Naive thymus-derived CD4-positive, alpha-beta T cell (primary cell): ENCODE data around the gene TTC17. TPM values are rescaled to one million over a fixed set of nuclear protein-coding genes. Genes with fewer than 3 reads are reported as not detected.
A peak's percentile ranks its signal among the peaks of the same experiment; 100 is the strongest.

ENCODE experiments used
- ATAC-seq: fragments of 150-1000 bp; cut with Tn5 transposase; 2 replicates; pipeline ENCODE4 v1.10.0; 2021; ENCODE audit warnings: mild to moderate bottlenecking, moderate library complexity
- CTCF ChIA-PET: fragments of 350-600 bp; sonication (Branson Sonifier 250); formaldehyde crosslinking; loops from one replicate; lab custom pipeline; 2021; ENCODE audit warnings: antibody characterized with exemption; lab: Charles Lee
- POLR2A ChIA-PET: fragments of 350-600 bp; sonication (Branson Sonifier 250); formaldehyde crosslinking; loops from one replicate; lab custom pipeline; 2021; ENCODE audit warnings: antibody characterized with exemption, inconsistent platforms; lab: Charles Lee
- DNase-seq, 9 donors: peaks; one replicate each; pipeline versions ENCODE4 v3.0.0 to v3.0.0-alpha.2; 2020 to 2022; ENCODE audit warnings: mixed read lengths in 1 of 9
- H3K27ac ChIP-seq: one replicate; pipeline ENCODE4 v1.7.0; 2013; ENCODE audit warnings: mild to moderate bottlenecking, low read depth, low read length, moderate library complexity
- H3K27me3 ChIP-seq, 2 donors: one replicate each; pipeline ENCODE4 v1.7.0; 2013; ENCODE audit warnings: low read length in 2 of 2, mild to moderate bottlenecking in 2 of 2, moderate library complexity in 2 of 2; ENCODE audit not compliant: control insufficient read depth in 2 of 2, insufficient read depth in 2 of 2
- H3K36me3 ChIP-seq, 3 experiments: 1 replicate in 2 of 3; 2 replicates in 1 of 3; pipeline ENCODE4 v1.7.0; 2013; ENCODE audit warnings: low read length in 3 of 3, mild to moderate bottlenecking in 3 of 3, moderate library complexity in 1 of 3; ENCODE audit not compliant: insufficient read depth in 3 of 3, control insufficient read depth in 2 of 3
- H3K4me1 ChIP-seq, 2 donors: one replicate each; pipeline ENCODE4 v1.7.0; 2013; ENCODE audit warnings: low read length in 2 of 2, mild to moderate bottlenecking in 2 of 2, moderate library complexity in 1 of 2; ENCODE audit not compliant: control insufficient read depth in 2 of 2, insufficient read depth in 2 of 2
- H3K4me3 ChIP-seq: 2 replicates; pipeline ENCODE4 v1.7.0; 2013; ENCODE audit warnings: mild to moderate bottlenecking, low read length
- H3K9me3 ChIP-seq, 3 experiments: 1 replicate in 2 of 3; 2 replicates in 1 of 3; pipeline ENCODE4 v1.7.0; 2013; ENCODE audit warnings: low read length in 3 of 3; ENCODE audit not compliant: control insufficient read depth in 2 of 3
- H3K27ac Mint-ChIP-seq, 9 donors: one replicate each; pipeline ENCODE4 v1.8.0; 2020 to 2022; ENCODE audit warnings: mixed read lengths in 9 of 9, mild to moderate bottlenecking in 8 of 9, moderate library complexity in 5 of 9, inconsistent platforms in 2 of 9
- H3K27me3 Mint-ChIP-seq, 5 donors: one replicate each; pipeline ENCODE4 v1.8.0; 2021 to 2022; ENCODE audit warnings: mixed read lengths in 5 of 5, mild to moderate bottlenecking in 1 of 5
- H3K36me3 Mint-ChIP-seq, 5 donors: one replicate each; pipeline ENCODE4 v1.8.0; 2020 to 2022; ENCODE audit warnings: mixed read lengths in 5 of 5, mild to moderate bottlenecking in 3 of 5, inconsistent platforms in 1 of 5
- H3K4me1 Mint-ChIP-seq, 7 donors: one replicate each; pipeline ENCODE4 v1.8.0; 2020 to 2022; ENCODE audit warnings: mixed read lengths in 7 of 7, mild to moderate bottlenecking in 3 of 7, inconsistent platforms in 1 of 7
- H3K4me3 Mint-ChIP-seq, 10 donors: one replicate each; pipeline ENCODE4 v1.8.0; 2020 to 2022; ENCODE audit warnings: mild to moderate bottlenecking in 10 of 10, mixed read lengths in 10 of 10, moderate library complexity in 6 of 10, inconsistent platforms in 2 of 10
- H3K9me3 Mint-ChIP-seq, 11 donors: one replicate each; pipeline ENCODE4 v1.8.0; 2020 to 2022; ENCODE audit warnings: mixed read lengths in 11 of 11, mild to moderate bottlenecking in 4 of 11, inconsistent platforms in 1 of 11, moderate library complexity in 1 of 11
- intact Hi-C, 2 donors: fragments of 100-400 bp; cut with micrococcal nuclease; formaldehyde crosslinking; loops; one replicate each; pipeline ENCODE4 v1.15.1; 2023
- polyA plus RNA-seq, 2 donors: library from polyadenylated mRNA; unstranded; fragments of 300-500 nt; fragmentation: Illumina TruSeq; gene quantifications; one replicate each; pipeline ENCODE4 v1.2.3, GENCODE V29; 2021
- total RNA-seq, 6 experiments: library from RNA in 5 of 6; stranded (reverse) in 5 of 6; gene quantifications; 1 replicate in 5 of 6; 2 replicates in 1 of 6; pipeline ENCODE4 v1.2.3 and lab custom pipeline; 2021 to 2026

TTC17 gene, protein sequence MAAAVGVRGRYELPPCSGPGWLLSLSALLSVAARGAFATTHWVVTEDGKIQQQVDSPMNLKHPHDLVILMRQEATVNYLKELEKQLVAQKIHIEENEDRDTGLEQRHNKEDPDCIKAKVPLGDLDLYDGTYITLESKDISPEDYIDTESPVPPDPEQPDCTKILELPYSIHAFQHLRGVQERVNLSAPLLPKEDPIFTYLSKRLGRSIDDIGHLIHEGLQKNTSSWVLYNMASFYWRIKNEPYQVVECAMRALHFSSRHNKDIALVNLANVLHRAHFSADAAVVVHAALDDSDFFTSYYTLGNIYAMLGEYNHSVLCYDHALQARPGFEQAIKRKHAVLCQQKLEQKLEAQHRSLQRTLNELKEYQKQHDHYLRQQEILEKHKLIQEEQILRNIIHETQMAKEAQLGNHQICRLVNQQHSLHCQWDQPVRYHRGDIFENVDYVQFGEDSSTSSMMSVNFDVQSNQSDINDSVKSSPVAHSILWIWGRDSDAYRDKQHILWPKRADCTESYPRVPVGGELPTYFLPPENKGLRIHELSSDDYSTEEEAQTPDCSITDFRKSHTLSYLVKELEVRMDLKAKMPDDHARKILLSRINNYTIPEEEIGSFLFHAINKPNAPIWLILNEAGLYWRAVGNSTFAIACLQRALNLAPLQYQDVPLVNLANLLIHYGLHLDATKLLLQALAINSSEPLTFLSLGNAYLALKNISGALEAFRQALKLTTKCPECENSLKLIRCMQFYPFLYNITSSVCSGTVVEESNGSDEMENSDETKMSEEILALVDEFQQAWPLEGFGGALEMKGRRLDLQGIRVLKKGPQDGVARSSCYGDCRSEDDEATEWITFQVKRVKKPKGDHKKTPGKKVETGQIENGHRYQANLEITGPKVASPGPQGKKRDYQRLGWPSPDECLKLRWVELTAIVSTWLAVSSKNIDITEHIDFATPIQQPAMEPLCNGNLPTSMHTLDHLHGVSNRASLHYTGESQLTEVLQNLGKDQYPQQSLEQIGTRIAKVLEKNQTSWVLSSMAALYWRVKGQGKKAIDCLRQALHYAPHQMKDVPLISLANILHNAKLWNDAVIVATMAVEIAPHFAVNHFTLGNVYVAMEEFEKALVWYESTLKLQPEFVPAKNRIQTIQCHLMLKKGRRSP
- 100 to 1,000 TPM in 3 of 5 experiments, 10 to 100 TPM in 2; 85.2 to 132 (median 102) TPM for total RNA-seq
- polyA plus RNA-seq = 10 to 100 TPM; 45.9 to 62.3 TPM
- 183 reads per million, percentile 92 among the genes with 10 or more reads in this experiment for total RNA-seq (lab: John Stamatoyannopoulos, UW)

DNA sequence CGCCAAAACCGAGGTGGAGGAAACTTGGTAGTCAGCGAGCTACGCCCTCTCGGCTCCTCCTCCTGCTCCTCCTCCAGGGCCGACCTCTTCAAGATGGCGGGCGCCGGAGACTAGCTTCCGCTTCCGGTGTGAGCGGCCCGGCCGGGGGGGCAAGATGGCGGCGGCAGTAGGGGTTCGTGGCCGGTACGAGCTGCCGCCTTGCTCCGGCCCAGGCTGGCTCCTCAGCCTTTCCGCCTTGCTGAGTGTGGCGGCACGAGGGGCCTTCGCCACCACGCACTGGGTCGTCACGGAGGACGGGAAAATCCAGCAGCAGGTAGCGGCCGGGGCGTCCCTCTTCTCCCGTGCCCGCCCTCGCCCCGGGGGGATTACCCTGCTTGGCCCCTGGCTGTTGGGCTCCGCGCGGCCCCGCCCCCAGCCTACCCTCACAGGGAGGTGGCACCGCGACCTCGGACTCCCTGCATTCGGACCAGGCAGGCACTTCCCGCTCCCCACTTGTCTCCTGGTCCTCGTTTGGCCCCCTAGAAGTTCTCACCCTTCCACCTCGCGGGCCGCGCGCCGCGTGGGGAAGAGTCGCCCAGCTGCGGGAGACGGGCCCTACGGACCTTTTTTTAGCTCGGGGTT is at the start of gene TTC17:
TSS of gene TTC17 (plus strand) at position 120 of the 621 bp plus-strand sequence. CDS start at position 155, 35 bp downstream.
- H3K4me3 Mint-ChIP-seq = peak within 1 kb of the TSS; percentile 95 to 100 (median 98)
- peak within 1 kb of the TSS; percentile 57 for H3K4me3 ChIP-seq
- intact Hi-C loops = loop anchor here (1.0 to 5.0 kb wide), 12 partner anchors 34 to 1996 kb away; partner anchors contain the start of genes ACCS (in 2 of the 2), ALKBH3 (in 2 of the 2), API5 (in 2 of the 2) and HSD17B12 (in 2 of the 2)

DNA sequence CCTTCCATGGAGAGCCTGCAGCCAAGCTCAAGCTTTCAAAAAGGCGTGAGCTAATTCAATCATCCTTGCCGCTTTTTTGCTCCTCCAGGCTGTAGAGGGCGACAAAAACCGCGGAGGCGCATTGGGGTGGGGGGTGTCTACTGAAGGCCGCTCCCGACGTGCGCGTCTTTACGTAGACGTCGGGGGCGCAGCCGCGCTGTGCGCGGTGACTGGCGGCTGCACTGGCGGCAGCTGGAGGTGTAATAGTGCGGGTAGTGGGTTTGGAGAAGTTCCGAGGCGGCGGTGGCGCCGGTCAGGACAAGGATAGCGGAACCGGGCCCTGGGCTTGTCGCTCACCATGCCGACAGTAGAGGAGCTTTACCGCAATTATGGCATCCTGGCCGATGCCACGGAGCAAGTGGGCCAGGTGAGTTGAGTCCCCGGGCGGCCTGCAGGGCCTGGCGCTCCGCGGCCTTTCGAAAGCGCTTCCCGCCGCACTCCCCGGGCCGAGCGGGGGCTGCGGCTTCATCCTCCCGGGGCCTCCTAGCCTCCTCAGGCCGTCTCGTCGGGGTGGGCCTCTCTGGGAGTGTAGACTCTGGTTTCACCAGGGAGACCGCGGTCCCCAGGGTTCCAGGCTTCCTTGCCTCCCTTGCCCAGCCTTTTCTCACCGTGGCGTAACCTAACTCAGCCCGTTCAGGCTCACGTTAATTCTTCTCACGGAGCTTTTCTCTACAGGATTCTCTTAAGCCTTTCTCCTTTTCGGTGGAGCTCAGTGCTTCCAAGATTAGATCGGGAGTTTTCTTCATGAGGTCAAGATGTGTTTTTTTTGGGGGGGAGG is 46.7 kb upstream of the TTC17 start, which contains the start of gene API5:
TSS of gene API5 (plus strand) at position 206 of the 817 bp plus-strand sequence. CDS start at position 338, 132 bp downstream.
- peak within 1 kb of the TSS; percentile 89 for H3K27ac ChIP-seq
- H3K4me1 ChIP-seq = peaks cover 20 to 25% of the 10 kb centered on the region in 2 donors
- Mint-ChIP-seq H3K9me3 (peaks cover 0 to 3% (median 0%) of the 10 kb centered on the region in 11 donors), H3K36me3 (peaks cover 0 to 3% (median 0%) of the 10 kb centered on the region in 5 donors), H3K27me3 (peaks cover 0 to 2% (median 0%) of the 10 kb centered on the region in 5 donors), H3K4me1 (peaks cover 30 to 56% (median 51%) of the 10 kb centered on the region in 7 donors), H3K27ac (peak within 1 kb of the TSS; percentile 86 to 98 (median 96)), H3K4me3 (peak within 1 kb of the TSS; percentile 90 to 99 (median 98))
- POLR2A ChIA-PET = interaction anchor here (0.9 to 2.7 kb wide), 3 partner anchors 46 to 782 kb away, joined by 3 to 43 read pairs (median 5); partner anchors contain the start of genes HSD17B12 and TTC17
- peak; percentile 79 to 94 (median 92) for DNase-seq
- H3K36me3 ChIP-seq = peaks cover 0 to 6% (median 0%) of the 10 kb centered on the region in 3 experiments
- H3K9me3 ChIP-seq = no peaks in the 10 kb centered on the region
- CTCF ChIA-PET = interaction anchor here (0.9 to 1.3 kb wide), 4 partner anchors 41 to 49 kb away, joined by 3 to 7 read pairs (median 5); partner anchors contain the start of gene TTC17
- intact Hi-C loops = loop anchor here (1.0 to 5.0 kb wide), 13 partner anchors 46 to 1255 kb away; partner anchors contain the start of genes TTC17 (in 2 of the 2), ACCS (in 1 of the 2), ALKBH3 (in 1 of the 2) and CD82 (in 1 of the 2)
- peak within 1 kb of the TSS; percentile 60 for H3K4me3 ChIP-seq
- peak; percentile 99 for ATAC-seq
- H3K27me3 ChIP-seq = no peaks in the 10 kb centered on the region

More for the DNA sequence above, at the start of gene TTC17:
- Mint-ChIP-seq H3K27me3 (no peaks in the 10 kb centered on the region), H3K9me3 (no peaks in the 10 kb centered on the region), H3K4me1 (peaks cover 24 to 60% (median 54%) of the 10 kb centered on the region in 7 donors), H3K27ac (peak within 1 kb of the TSS; percentile 92 to 99 (median 98)), H3K36me3 (peaks cover 3 to 10% (median 6%) of the 10 kb centered on the region in 5 donors)
- DNase-seq = peak; percentile 83 to 94 (median 90)
- ChIA-PET POLR2A (interaction anchor here (0.9 to 3.5 kb wide), 10 partner anchors 8 to 522 kb away, joined by 3 to 43 read pairs (median 3); partner anchors contain the start of genes API5 and HSD17B12), CTCF (interaction anchor here (1.6 kb wide), 1 partner anchor 47 kb away, joined by 7 read pairs; the partner anchor contains the start of gene API5)
- H3K36me3 ChIP-seq = peaks cover 0 to 8% (median 0%) of the 10 kb centered on the region in 3 experiments
- H3K27ac ChIP-seq = peak within 1 kb of the TSS; percentile 88
- no peaks in the 10 kb centered on the region for H3K27me3 ChIP-seq
- peak; percentile 98 for ATAC-seq
- H3K4me1 ChIP-seq = peaks cover 24 to 27% of the 10 kb centered on the region in 2 donors
- no peaks in the 10 kb centered on the region for H3K9me3 ChIP-seq

DNA sequence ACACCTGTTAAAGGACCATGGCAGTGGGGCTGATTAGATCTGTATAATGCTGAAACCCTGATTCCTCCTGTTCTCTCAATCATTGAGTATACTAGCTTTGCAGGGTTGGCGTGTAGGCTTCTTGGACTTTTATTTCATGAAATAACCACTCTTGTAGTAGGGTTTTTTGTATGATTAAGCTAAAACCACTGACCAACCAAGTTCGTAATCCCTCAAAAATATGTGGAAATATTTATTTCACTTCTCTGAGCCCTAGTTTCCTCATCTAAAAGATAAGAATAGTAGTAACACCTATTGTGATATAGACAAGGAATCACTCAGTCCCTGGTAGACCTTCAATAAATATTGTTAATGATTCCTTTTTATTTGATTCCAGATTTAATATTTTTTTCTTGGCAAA is 42.8 kb upstream of the TTC17 start:
- peaks cover 20 to 25% of the 10 kb centered on the region in 2 donors for H3K4me1 ChIP-seq
- peaks cover 0 to 2% (median 0%) of the 10 kb centered on the region in 5 donors for H3K27me3 Mint-ChIP-seq
- DNase-seq = no peak
- H3K9me3 ChIP-seq = no peaks in the 10 kb centered on the region
- H3K4me3 Mint-ChIP-seq = peak overlapping the region in 1 of 10 donors; percentile 99
- ATAC-seq = no peak
- peaks cover 0 to 3% (median 0%) of the 10 kb centered on the region in 11 donors for H3K9me3 Mint-ChIP-seq
- intact Hi-C loops = no loop called here
- no peak overlapping the region for H3K4me3 ChIP-seq
- no peaks in the 10 kb centered on the region for H3K27me3 ChIP-seq
- ChIA-PET CTCF (interaction anchor here (0.6 kb wide), 1 partner anchor 8 kb away, joined by 3 read pairs; no protein-coding TSS in a partner anchor), POLR2A (no interaction called here)
- peaks cover 31 to 73% (median 53%) of the 10 kb centered on the region in 7 donors for H3K4me1 Mint-ChIP-seq
- H3K36me3 Mint-ChIP-seq = peaks cover 0 to 10% (median 4%) of the 10 kb centered on the region in 5 donors
- peaks cover 0 to 23% (median 0%) of the 10 kb centered on the region in 3 experiments for H3K36me3 ChIP-seq
- no peak overlapping the region for H3K27ac ChIP-seq
- peak overlapping the region in 3 of 9 donors; percentile 4 to 78 (median 43) for H3K27ac Mint-ChIP-seq

DNA sequence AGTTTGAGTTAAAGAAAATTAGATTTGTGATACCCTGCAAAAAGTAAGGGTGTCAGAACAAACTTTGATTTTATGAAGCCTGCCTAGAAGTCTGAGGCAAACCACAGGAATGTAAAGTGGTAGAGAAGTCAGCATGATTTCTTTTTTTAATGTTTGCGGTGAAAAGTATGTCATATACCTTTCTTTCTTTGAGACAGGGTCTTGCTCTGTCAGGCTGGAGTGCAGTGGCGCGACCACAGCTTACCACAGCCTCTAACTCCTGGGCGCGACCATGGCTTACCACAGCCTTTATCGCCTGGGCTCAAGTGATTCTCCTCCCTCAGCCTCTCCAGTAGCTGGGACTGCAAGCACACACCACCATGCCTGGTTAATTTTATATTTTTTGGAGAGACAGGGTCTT is 42.3 kb upstream of the TTC17 start:
- CTCF ChIA-PET = no interaction called here
- POLR2A ChIA-PET = interaction anchor here (1.0 kb wide), 1 partner anchor 42 kb away, joined by 5 read pairs; the partner anchor contains the start of gene TTC17
- peaks cover 31 to 71% (median 51%) of the 10 kb centered on the region in 7 donors for H3K4me1 Mint-ChIP-seq
- H3K36me3 Mint-ChIP-seq = peaks cover 0 to 12% (median 6%) of the 10 kb centered on the region in 5 donors
- Histone ChIP-seq H3K27ac (peak overlapping the region; percentile 29), H3K36me3 (peaks cover 0 to 28% (median 0%) of the 10 kb centered on the region in 3 experiments), H3K4me3 (no peak overlapping the region), H3K4me1 (peaks cover 20 to 25% of the 10 kb centered on the region in 2 donors), H3K9me3 (no peaks in the 10 kb centered on the region), H3K27me3 (no peaks in the 10 kb centered on the region)
- H3K9me3 Mint-ChIP-seq = peaks cover 0 to under 1% (median 0%) of the 10 kb centered on the region in 11 donors
- peak overlapping the region in 3 of 10 donors; percentile 16 to 99 (median 16) for H3K4me3 Mint-ChIP-seq
- intact Hi-C loops = no loop called here
- DNase-seq = no peak
- ATAC-seq = no peak
- peak overlapping the region in 6 of 9 donors; percentile 4 to 67 (median 59) for H3K27ac Mint-ChIP-seq
- peaks cover 0 to 2% (median 0%) of the 10 kb centered on the region in 5 donors for H3K27me3 Mint-ChIP-seq
